GM19324 (cell line): ENCODE results near the gene USP37.

Experiments used
- ATAC-seq: cut with Tn5 transposase; IDR thresholded peaks from one replicate; pipeline ENCODE4 v1.9.1; 2021; ENCODE audit warnings: mild to moderate bottlenecking, moderate library complexity; ENCODE audit not compliant: unreplicated experiment, low FRiP score

USP37 gene, protein sequence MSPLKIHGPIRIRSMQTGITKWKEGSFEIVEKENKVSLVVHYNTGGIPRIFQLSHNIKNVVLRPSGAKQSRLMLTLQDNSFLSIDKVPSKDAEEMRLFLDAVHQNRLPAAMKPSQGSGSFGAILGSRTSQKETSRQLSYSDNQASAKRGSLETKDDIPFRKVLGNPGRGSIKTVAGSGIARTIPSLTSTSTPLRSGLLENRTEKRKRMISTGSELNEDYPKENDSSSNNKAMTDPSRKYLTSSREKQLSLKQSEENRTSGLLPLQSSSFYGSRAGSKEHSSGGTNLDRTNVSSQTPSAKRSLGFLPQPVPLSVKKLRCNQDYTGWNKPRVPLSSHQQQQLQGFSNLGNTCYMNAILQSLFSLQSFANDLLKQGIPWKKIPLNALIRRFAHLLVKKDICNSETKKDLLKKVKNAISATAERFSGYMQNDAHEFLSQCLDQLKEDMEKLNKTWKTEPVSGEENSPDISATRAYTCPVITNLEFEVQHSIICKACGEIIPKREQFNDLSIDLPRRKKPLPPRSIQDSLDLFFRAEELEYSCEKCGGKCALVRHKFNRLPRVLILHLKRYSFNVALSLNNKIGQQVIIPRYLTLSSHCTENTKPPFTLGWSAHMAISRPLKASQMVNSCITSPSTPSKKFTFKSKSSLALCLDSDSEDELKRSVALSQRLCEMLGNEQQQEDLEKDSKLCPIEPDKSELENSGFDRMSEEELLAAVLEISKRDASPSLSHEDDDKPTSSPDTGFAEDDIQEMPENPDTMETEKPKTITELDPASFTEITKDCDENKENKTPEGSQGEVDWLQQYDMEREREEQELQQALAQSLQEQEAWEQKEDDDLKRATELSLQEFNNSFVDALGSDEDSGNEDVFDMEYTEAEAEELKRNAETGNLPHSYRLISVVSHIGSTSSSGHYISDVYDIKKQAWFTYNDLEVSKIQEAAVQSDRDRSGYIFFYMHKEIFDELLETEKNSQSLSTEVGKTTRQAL

DNA sequence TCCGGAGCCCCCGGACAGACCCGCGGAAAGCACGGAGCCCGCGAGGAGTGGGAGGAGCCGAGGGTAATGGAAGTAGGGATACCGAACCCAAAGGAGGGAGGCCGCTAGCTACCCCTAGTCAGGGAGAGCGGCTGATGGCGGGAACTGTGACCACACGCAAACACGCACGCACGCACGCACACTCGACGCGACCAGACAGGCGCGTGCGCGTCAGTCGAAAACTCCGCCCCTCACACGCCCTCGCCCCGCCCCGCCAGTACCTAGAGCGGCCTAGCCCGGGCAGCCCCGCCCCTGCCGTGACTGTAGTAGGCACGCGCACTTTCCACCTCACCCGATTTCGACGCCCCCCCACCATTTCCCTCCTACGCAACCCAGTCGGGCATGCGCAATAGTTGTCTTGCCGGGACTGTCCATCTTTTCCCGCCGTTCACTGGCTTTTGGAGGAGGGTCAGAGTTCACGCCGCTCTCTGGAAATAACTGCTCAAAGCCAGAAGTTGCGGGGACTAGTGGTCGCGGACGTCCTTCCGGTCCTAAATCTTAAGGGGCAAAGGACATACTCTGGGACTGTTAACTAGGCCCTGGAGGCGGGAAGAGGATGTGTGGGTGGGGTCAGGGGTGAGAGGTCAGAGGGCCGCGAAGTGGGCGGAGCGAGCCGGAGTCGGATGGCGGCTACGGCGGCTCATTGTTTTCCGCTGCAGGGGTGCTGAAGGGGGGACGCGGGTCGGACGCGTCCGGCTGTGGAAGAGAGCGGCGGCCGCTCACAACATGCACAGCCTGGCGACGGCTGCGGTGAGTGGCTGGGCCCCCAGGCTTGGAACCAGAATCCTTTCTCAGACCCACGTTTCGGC lies at the start of gene USP37, which contains the start of gene CNOT9:
Gene USP37, minus strand, starts transcription at position 162 of the 848 bp plus-strand sequence. CDS start 9,698 bp downstream, outside the sequence.
Gene CNOT9, plus strand, starts transcription at position 650 of the 848 bp plus-strand sequence. Its CDS starts 116 bp downstream, at position 766.
- ATAC-seq: peak; percentile 91

DNA sequence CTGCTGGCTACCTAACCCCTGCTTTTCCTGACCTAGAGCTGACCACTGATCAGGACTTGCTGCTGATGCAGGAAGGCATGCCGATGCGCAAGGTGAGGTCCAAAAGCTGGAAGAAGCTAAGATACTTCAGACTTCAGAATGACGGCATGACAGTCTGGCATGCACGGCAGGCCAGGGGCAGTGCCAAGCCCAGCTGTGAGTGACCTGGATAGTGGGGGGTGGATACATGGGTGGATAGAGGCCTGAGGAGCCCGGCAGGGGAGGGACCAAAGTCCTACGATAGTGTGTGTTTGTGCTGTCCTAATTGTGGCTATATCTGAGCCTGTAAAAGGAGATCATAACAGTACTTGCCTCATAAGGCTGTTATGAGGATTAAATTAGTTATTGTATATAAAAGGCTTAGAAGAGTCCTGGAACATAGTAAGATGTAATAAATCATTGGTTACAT lies 47.7 kb upstream of the USP37 start:
- no peak for ATAC-seq

DNA sequence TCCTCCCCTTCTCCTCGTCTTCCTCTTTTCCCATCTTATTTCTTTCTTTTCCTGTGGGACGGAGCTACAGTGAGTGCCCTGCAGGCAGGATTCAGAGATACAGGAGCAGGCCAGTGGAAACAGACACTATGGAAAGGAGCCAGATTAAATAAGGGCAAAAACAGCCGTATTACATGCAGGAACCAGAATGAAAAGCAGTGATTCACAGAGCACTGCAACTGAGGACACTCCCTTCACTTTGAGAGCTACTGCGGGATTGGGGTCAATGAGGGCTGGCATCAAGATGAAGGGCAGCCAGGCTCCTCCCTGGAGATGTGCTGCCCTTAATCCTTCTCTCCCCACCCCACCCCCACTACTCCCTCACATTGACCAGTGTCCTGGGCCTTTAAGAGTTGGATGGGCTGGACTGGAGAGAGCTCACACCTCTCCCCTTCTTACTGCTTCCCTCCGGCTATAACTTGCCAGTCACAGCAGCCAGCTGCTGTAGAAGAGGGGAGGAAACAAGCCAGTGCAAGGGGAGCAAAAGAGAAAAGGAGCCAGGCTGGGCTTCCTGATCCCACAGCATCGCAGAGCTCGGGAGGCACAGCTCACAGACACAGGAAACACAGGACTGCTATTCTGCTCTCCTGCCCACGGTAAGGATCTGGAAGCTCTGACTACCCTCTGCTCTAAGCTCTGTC lies 39.4 kb upstream of the USP37 start, which contains the start of gene PLCD4:
Gene PLCD4, plus strand, starts transcription at position 464 of the 680 bp plus-strand sequence. CDS start 7,841 bp downstream, outside the sequence.
- ATAC-seq: no peak

DNA sequence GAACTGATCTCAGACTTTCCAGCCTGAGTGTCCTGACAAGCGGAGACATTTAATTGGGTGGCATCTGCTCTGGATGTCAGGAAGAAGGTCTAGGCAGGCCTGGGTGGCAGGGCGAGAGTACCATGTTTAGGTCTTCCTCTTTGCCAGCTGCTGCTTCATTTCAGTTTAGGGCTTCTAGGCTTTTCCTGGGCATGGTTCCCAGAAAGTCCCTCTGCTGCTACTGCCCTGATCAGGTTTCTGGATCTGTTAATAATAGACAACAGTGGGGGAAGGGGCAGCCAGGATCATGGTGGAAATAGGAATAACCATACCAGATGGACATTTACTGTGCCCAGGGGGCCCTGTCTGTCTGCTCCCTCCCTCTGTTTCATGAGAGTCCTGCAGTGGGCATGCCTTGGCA lies 37.3 kb upstream of the USP37 start:
- no peak for ATAC-seq

DNA sequence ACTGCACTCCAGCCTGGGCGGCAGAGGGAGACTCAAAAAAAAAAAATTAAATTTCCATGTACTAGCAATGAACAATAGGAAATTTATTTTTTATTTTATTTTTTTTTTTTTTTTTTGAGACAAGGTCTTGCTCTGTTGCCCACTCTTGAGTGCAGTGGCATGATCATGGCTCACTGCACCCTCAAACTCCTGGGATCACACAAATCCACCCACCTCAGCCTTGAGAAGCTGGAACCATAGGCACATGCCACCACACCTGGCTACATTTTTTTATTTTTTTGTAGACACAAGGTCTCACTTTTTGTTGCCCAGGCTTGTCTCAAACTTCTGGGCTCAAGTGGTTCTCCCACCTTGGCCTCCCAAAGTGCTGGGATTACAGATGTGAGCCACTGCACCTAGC lies 17.4 kb upstream of the USP37 start:
- no peak for ATAC-seq

DNA sequence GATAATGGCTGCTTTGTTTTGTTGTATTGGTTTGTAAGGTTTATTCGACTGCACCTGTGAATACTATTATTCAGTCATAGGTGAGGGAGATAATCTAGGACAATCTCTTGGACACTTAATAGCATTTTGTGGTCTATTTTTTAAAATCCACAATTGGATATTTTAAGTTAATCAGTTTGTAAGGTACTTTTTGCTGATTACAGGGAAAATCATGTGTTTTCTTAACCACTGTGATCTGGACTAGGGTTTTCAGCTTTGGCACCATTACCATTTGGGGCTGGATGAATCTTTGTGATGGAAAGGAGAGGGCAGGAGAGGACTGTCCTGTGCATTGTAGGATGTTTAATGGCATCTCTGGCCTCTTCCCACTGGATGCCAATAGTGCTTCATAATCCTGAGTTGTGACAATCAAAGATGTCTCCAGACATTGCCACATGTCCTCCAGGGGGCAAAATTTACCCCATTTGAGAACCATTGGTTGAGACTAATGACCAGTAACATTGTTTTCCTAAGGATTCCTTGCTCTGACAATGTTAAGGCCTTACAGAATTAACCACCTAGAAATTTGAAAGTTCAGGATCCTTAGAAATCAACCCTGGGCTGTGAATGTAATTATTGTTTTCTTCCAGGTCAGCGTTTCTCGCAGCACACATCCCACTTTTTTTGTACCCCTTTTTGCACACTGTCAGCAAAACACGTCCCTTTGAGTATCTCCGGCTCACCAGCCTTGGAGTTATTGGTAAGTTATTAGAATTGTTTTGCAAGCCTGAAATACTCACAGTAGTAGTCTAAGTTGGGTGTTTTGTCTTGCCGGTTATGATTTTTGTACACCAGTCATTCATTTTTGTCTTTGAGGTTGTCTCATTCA lies 16.1 kb upstream of the USP37 start:
- ATAC-seq: no peak

DNA sequence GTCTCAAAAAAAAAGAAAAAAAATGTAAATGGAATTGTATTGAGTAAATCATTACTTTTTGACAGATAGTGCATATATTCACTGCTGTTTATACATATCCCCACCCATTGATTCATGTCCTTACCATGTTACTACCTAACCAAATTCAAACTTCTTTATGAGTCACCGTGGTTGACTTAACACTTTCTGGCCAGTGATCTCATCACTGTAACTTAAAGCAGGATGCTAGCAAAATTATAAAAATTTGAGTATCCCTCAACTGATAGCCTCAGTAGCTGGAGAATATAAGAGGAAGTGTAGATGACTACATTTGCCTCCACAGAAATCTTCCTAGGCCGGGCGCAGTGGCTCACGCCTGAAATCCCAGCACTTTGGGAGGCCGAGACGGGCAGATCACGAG lies 13.9 kb upstream of the USP37 start:
- no peak for ATAC-seq

DNA sequence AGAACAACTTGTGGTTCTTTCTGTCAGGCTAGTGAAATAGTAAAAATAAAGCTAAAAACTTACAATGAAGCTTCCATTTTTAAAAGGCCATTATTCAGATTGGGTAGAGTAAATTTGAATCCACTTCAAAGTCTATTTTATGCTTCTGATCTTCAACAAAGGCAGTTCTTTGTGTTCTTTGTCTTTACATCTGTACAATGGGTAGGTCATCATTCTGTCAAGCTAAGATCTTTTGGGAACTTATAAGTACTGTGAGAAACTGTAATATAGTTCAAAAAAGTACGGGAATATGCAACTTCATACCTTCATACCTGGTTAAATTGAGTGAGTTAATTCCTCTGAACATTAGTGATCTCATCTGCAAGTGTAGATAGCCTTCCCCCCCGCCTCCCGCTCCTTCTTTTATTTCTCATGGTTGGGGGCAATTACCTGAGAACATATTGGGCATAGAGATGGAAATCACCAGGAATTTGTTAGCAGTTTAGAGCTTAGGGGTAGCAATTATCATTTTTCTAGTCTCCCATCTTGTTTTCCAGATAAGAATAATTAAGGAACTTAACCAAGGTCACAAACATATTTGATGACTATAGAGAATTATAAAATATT lies 10.2 kb upstream of the USP37 start:
- ATAC-seq: no peak

DNA sequence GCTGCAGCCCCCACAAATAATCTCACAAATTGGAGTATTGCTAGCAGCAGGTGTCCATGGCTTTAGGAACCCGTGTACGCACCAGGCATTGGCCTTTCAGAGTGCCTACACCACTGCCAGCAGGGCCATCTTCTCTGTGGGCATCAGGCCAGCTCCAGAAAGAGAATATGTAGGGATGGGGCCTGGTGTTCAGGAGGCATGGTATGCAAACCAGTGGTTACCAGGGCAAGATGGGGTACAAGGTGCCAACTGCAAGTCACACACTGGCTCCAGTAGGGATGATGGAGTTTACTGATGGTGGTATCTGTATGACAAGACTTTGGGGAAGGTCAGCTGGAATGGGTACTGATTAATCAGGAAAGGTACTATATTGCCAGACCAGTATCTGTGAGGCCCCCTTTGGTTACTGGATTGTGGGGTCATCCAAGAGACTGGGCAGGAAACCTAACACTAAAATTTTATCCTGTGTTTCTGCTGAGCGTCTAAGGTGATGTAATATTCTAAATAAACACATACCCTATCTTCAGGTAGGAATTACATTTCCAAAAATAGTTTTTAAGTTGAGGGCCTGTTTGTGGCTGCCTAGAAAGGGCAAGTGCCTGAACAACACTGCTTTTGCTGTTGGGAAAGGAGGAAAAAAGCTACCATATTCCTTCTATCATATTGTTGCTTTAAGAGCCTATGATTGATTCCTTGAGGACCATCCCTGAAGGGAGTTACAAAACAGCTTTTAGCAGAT lies 9.5 kb upstream of the USP37 start:
- ATAC-seq: no peak

DNA sequence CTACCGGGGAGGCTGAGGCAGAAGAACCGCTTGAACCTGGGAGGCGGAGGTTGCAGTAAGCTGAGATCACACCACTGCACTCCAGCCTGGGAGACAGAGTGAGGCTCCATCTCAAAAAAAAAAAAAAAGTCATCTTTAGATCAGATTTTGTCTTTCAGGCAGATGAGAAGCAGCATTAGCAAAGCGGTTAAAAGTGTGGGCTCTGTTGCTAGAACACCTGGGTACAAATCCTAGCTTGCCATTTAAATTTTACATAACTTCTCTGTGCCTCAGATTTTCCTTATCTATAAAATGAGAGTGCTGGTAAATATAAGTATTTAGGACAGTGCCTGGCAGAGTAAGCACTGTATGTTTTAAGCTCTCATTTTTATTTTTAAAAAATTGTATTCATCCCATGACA lies 8.7 kb upstream of the USP37 start:
- no peak for ATAC-seq

DNA sequence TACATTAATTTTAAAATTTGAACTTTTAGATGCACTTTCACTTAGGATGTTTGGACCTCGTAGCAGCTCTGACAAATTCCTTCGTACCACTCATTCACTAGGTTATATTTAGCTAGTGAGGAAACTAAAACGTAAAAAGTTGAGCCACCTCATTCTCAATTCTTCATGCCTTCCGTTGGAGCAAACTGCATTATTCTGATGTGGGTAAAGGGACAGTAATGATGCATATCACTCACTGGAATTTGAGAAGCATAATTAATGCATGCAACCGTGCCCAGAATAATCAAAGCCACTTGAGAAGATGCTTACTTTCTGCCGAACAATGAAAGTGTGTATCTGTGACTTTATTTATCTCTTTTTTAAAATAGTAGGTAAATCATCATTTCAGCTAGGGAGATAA lies 2.7 kb upstream of the USP37 start:
- no peak for ATAC-seq

DNA sequence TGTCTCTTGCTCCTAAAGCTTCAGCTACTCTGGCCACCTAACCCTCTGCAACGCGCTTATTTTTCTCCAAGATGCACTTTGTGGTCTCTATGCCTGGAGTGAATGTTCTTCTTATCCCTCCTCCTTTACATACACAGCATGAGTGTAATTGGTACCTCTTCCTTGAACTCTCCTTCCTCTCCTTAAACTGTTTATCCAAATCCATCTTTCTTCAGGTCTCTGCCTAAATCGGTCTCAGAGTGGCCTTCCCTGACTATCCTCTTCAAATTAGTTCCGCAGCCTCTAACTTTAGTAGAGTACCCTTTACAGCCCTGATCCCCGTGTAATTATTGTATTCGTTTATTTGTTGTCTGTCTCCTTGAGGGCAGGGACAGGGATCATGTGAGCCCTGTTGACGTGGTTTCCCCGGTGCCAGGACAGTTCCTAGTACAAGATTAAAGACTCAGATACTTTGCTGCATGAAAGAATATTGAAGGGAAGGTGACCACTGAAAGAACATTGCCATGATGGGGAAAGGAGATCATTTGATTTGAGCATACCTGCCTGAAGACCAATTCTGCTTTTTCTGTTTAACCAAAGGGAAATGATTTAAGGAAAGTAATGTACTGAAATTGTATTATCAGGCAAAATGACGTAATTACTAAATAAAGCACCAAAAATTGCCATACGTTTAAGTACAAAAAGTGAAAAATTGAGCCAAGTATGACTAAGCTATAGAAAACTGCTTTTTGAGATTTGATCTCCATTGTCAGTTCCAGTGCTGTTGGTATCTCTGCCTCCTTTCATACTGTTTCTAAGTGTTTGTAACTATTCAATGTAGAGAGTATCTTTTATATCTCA lies 1.7 kb upstream of the USP37 start:
- no peak for ATAC-seq

DNA sequence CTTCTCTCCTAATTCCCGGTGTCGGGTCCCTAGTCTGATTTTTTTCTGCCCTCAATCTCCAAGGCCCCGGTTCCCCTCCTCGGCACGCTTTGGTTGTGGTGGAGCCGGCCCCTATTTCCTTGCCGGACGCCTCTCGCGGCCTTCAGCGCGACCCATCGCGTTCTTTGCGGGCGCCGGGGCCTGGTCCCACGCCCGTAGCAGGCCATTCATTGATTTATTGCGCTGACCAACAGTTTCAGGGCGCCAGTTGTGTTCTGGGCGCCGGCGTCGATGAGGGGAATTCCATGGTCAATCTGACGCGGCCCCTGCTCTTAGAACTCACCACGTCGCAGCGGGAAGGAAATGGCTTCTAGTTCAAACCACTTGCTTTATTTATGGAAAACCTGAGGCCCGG lies 884 bp upstream of the USP37 start:
- no peak for ATAC-seq

DNA sequence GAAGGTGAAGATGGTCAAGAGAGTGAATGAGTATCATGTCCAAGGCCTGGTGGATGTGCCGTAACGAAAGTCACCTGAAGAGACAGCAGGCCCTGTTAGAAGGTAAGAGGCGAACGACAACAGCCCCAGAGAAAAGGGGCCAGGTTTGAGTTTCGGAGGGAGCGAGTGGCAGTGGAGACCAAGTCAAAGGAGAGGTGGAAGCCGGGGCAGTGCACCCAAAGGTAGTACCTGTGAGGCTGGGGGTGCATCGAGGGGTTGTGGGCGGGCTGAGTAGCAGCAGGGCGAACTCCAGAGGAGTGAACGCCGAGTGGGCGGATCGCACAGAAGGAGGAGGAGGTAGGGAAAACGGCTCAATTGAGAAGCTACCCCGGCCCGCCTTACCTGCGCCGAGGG lies 358 bp downstream of the USP37 start:
- ATAC-seq: peak; percentile 48

DNA sequence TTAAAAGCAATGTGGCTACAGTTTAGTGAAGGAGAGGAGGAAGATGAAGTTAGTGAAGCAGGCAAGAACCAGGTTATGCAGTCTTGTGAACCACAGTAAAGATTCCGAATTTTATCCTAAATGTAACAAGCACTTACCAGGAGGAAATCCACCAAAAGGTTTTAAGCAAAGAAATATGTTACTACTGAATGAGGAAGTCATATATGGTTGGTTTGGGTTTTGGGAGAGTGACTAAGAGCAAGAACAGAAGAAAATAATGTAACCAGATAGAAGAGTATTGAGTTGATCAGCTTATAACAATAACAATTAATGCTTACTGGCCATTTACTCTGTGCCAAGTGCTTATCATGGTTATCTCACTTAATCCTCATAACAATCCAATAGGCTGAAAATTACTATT lies 1.9 kb downstream of the USP37 start:
- ATAC-seq: no peak

DNA sequence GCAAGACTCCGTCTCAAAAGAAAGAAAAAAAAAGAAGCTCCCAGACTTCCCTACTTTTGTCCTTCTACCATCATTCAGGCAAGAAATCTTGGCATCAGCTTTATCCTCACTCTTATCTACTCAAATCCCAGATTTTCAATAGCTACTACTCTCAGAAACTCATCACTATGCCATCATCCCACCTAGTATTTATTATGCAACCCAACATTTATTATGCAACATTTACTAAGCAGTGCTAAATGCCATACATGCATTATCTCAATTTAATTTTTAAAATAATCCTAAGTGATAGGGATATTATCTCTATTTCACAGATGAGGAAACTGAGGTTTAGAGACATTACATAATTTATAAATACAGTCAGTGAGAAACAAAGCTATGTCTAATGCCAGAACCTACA lies 4.1 kb downstream of the USP37 start:
- ATAC-seq: no peak

DNA sequence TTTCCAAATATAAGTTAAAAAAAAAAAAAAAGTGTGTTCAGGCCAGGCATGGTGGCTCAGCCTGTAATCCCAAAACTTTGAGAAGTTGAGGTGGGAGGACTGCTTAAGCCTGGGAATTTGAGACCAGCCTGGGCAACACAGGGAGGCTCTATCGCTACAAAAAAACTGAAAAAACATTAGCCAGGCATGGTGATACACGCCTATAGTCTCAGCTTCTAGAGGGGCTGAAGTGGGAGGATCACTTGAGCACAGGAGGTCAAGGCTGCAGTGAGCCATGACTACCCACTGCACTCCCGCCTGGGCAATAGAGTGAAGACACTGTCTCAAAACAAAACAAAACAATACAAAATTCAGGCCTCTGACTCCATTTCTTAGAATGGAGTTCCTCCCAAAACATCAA lies 9.2 kb downstream of the USP37 start:
- no peak for ATAC-seq
